Dedifferentiated amniotic fluid mesenchymal stem cell (primary cell): Measurements from ENCODE around the gene CNTNAP4.

ENCODE experiments used
- DNase-seq: peaks from one replicate; pipeline ENCODE4 v3.0.0-alpha.2; 2016; ENCODE audit errors: extremely low spot score

The CNTNAP4 gene

DNA sequence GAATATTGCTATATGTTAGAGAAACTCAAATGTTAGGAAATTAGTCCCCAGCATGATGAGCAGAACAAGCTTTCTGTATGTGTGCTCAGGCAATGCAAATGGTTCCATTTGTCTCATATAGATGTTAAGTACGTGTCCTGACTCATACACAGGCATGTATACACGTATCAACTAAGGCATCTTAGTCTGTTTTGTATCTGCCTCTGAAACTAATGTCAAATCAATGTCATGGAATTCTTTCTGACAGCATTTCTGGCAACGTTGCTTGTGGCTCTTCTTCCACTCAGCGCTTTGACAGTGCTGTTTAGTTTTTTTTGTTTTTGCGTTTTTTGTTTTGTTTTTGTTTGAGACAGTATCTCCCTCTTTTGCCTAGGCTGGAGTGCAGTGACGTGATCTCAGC is 111.9 kb downstream of the CNTNAP4 start:
- no peak for DNase-seq

DNA sequence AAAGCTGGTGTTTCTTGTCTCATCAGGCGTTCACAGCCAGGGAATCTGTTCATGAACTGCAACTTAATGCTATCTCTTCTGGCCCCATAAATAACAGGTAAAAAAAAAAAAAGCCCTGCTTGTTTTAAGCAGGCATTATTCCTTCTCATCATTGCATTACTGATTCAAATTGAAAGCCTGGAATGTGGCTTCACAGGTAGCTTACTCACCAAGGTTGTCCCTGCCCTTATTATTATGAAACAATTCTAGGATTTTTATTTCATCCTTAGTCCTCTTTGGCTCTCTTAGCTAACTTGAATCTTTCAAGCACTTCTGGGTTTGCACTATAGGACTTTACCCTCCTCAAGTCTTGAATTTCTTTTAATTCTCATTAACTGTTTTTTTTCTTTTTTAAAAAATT is 113.3 kb downstream of the CNTNAP4 start:
- no peak for DNase-seq

DNA sequence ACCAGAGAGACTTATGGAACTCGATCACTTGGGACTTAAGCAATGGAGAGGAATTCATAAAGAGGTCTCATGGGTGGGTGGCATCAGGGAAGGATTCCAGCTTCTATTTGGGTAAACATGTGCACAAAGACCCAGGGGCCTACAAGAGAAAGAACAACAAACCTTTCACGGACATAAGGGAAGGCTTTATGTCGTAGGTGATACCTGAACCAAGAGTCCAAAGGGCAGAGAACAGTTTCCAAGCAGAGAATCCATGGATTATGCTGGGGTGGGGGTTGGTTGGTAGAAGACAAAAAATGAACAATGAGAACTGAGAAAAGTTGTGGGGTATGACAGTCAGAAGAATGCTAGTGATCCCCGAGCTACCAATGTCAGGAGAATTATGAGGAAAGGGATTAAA is 119.8 kb downstream of the CNTNAP4 start:
- no peak for DNase-seq

DNA sequence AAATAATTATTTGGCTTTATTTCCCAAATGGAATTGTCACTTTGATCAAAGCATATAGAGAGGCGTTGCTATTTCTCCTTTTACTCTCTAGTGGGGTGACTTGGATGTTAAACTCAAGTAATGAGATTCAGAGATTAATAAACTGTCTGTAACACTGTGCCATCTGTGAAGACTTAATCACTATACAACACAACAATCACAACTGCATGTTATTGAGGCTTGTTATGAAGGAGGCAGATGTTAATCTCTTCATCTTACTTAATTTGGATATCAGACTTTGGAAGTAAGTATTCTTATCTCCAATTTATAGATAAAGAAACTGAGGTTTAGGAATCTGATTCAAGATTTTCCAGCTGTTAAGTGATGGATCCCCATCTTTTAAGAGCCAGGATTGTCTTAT is 132.5 kb downstream of the CNTNAP4 start:
- DNase-seq = no peak

DNA sequence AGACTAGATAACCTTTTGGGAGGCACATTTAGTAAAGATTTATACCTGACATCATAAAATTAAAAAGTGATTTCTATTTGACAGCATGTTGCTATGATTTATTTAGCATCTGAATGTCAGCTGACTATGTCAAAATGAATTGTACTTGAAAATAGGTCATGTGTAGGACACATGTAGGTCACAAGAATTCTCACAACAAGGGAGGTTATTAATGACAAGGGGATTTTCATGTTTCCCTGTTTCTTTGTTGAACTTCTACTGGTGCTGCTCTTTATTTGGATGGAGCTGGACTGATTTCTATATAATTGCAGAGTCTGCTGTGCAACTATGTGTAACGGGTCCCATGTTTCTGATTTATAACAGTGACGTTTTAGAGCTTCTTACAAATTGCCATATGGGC is 144.4 kb downstream of the CNTNAP4 start:
- DNase-seq = no peak

DNA sequence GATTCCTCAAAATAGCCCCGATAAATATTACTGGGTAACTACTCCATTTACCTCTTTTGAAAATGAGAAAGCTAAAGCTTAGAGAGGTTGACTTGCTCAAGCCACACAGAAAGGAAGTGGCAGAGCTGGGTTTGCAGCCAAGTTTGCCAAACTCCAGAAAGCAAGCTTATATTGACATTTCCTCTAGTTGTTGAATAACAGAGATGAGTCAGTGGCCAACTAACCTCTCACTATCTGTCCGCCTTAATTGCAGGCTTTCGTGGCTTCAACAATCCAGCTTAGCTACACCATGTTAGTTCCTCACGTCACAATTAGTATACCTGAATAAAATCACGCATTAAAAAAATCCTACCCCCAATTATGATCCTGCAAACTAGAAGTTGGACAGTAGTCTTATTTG is 151.7 kb downstream of the CNTNAP4 start:
- DNase-seq = no peak

DNA sequence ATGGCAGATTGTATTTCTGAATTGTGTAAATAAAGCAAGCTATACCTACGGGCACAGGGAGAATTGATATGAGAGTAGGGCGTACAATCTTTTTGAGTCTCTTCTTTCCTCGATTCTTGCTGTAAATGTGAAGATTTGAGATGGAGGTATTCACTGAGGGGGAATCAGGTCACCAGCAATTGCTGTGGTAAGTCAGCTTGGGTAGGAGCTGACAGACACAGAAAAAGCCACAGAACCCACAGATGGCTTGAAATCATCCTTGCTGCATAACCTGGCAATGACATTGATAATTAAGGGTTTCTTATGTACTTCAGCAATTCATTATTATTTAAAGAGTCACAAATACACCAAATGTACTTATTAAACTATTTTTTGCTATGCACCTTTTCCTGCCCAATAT is 164.2 kb downstream of the CNTNAP4 start:
- DNase-seq = no peak

DNA sequence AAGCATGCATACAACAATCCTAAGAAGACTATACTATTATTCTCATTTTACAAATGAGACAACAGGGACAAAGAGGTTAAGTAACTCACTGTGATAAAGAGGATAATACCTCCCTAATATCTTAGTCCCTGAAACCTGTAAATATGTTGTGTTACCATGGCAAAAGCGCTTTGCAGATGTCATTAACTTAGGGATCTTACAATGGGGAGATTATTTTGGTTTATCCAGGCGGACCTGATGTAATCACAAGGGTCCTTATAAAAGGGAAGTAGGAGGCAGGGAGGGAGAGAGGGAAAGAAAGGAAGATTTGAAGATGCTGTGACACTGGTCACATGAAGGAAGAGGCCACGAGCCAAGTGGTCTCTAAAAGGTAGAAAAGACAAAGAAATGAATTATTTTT is 164.7 kb downstream of the CNTNAP4 start:
- DNase-seq = no peak

DNA sequence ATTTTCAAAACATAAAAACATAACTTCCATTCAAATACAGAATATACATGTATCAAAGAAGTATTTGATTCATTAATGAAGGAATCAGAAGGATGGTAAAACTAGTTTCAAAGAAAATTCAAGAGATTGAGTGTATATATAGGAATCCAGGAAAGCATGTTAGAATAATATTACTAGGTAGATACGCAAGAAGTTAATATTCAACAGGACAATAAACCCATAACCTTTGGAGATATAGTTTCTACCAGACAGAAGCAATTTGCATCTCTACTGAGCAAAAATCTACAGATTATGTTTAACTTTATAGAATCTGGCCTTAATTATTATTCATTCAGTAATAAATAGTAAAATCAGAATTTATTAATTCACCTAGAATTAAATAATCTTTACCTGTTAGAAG is 166.8 kb downstream of the CNTNAP4 start:
- no peak for DNase-seq

DNA sequence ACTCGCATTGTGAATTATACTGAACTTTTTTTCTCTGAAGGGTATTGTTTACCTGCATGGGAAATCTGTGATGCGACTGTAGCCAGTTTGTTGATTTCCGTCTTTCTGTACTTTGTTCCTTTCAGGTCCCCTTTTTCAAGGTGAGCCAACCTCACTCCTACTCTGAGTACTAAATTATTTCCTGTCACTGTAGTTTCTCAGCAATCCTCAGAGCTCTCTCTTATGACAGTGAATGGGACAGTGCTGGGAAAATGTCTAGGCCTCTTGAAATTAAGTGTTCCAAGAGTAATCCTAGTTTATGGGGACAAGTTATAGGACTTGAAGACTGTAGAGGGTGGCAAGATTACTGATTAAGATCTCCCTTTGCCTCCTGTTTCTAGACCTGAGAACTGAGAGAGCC is 167.6 kb downstream of the CNTNAP4 start:
- no peak for DNase-seq

DNA sequence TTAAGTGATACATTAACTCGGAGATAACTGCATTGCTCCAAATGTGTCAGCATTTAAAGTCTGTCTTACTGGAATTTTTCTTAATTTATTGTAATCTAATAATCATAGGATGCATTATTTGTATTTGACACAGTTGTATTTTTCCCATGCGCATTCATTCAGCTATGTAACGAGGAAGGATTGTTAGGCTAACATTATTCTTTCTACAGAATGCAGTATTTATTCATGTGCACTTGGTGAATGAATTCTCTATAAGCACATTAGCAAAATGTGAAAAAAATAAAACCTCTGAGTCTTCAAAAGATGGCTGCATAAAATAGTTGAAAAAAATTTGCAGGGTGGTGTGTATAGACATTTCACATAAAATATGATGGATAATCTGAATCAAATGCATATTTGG is 168.6 kb downstream of the CNTNAP4 start:
- DNase-seq = no peak

DNA sequence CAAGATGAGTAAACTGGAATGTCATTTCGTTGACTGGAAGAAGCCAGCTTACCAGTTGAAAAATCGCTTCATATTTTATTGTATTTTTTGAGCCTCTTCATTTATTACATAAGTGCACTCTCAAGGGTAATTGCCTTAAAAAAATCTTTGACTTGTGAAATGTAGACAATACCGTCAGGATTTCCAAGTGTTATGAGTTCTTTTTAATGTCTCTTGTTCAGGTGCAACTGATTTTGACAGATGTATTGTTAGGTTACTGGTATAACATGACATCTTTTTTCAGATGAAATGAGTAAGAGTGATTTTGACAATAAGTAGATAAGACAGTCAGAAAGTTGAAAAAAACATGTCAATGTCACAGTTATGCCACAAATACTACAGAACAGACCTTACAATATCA is 169.1 kb downstream of the CNTNAP4 start:
- DNase-seq = no peak

DNA sequence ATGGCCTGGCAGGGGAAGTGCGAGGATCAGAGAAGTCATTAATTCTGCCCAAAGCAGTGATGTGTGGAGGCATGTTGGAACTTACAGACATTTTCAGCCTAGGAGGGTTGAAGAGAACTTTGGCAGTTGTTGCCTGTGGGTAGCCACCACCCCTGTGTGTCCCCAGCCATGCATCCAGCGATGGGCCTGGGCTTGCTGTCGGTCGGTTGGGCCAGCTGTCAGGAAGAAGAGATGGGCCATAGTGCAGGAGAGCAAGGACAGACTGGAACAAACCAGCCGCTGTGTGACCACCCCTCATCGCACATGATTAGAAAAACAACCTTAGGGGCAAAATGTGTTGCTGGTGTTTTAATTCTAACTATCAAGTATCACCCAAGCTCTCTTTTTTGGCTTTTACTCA is 173.7 kb downstream of the CNTNAP4 start:
- no peak for DNase-seq

DNA sequence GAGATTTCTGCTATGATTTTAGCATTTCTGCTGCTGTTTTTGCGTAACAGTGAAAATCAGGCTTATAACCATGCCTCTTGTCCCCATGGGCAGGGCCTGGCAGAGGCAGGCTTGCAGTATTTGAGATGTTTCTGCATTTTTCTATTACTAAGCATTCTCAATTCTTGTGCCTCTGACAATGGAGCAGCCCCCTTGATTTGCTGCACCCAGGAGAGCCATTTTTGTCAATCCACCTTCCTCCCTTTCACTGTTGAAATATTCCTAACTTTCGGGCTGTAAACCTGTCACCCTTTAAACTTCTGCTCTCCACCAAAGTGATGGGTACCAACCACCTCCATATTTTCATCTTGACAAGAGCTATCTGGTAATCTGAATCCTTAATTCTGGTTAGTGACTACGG is 178.1 kb downstream of the CNTNAP4 start:
- no peak for DNase-seq

DNA sequence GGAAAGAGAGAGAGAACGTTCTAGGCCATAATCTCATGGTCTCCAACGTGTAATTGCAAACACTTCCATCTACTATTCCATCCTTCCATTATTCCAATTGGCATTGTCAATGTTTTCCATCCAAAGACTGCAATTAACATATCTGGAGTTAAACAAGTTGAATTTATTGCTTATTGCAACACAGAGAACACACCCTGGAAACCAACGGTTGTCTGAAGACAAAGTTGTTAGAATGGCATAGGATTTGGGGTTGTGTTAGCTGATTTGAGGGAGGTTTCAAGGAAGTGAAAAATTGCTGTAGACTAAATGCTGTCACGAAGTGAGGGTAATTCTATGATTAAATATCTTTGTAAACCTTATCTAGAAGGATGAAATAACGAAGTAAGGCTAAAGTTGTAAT is 178.8 kb downstream of the CNTNAP4 start:
- no peak for DNase-seq

DNA sequence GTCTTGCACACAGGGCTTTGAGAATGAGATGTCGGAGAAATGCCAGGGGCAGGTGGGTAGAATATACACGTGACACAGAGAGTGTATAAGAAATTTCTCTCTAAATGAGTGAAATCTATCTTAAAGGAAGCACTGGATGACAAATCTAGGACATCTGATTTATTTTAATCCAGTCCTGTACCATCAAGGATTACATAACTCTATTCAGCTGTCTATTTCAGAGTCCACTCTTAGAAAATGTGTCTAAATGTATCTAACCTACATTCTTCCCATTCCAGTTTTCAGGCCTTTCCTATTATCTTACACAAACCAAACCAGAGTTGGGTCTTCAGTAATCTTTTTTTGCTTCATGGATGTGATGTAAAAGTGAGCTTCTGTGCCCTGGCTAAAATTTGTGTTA is 181.9 kb downstream of the CNTNAP4 start:
- DNase-seq = no peak

DNA sequence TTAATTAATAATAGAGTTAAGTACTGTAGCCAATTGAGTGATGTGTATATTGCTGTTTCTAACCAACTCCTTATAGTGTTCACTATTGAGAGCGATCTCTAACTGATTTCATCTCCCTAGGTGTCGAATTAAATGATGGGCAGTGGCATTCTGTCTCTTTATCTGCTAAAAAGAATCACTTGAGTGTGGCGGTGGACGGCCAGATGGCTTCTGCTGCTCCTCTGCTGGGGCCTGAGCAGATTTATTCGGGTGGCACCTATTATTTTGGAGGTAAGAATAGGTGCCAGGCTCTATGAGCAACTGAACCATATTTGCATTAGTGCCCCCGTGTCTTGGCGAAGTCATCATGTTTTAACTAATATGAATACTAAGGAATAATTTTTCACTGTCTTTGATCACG is 184.6 kb downstream of the CNTNAP4 start:
- DNase-seq = no peak

DNA sequence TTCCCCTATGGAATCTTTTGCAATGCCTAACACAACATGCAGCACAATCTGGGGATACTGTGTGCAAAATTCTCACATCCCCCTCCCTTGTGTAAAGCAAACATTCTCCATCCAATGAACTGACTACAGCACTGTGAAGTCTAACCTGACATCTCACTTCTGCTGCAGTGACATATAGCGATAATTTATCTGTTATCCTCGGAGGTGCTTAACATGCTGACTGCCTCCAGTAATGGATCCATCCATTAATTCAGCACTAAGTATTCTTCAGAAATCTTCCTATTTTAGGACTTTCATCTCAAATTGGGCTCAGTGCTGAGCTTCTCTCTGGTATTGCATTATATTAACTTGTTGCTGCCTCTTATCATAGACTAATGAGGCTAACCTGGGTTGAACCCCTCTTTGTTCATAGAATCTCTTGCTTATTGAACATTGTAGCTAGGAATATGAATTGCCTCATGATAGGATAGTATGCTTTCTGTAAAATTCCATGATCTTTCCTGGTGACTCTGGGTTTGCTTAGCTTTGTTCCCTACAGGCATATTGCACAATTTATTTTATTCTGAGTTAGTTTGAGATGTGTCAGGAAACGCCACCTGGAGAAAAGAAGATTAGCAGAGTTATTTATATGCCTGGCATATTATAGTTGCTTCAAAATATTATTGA is 187.9 kb downstream of the CNTNAP4 start:
- DNase-seq = no peak

DNA sequence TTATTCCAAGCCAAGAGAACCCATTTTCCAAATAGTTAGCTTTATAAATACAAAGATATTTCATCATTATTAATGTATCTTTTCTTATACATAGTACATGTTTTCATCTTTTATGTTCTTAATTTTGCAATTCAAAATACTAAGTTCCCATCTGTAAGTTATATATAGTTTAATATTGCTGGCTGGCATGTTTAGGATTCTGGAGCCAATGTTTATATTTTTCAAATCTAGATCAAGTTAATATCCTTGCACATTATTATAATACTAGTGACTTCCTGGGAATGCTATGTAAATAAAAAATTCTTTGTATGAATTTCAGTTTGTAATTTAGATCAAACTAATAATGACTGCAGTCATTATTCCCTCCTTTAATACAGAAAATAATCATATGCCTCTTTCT is 189.7 kb downstream of the CNTNAP4 start:
- no peak for DNase-seq

DNA sequence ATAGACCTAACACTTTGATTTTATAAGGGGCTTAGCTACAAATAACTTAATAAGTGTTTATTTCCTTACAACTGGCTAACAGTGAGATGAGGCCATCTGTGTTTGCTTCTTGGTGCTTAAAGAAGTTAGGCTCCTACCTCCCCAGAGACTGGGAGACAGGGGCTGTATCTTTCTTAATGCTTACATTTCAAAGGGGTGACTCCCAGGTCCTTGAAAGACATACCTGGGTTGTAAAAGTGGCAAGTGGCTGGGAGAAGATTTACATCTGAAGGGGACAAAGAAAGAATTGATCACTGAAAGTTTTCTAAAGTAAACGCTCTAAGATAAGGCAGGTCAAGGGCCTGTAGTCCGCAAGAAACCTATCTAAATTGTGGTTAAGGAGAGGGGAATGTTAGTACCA is 196.8 kb downstream of the CNTNAP4 start:
- DNase-seq = no peak

DNA sequence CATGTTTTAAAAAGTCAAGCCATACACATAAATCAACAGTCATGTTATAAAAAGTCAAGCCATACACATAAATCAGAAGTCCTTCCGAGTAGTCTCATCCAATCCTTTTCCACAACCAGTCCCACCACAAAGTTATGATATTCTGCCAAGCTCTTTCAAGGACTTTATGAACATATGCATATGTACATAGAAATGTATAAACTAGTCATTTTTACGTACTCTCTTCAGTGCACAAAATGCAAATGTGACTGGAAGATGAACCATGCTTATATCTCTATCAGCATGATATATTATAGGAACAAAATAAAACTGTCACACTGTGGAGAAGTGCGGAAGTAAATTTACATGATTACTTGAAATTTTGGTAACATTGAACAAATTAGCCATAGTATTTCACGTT is 200.9 kb downstream of the CNTNAP4 start:
- DNase-seq = no peak

DNA sequence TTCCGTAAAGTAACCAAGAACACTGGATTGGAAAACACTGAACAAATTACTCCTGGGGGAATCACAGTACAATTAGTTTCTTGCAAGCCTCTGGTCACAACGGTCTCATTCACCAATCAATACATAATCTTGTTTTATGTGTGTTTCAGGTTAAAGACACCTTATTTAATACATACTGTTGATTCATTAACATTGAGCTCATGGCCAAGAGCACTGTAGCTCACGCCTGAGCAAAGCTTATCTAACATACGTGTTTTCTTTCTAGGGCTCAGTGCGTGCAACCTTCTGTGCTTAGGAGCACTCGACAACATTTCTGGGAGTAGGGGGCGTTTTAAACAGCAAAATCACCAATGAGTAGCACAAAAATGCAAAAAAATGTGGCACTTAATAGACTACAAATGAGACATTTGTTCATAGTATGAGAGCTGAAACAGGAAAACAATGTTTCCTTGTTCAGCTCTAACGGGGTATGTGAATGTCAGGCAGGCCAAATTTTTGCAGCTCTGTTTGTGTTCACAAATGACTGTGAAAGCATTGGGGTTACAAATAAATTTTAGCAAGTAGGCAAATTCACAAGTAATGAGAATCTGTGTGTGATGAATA is 206.2 kb downstream of the CNTNAP4 start:
- DNase-seq = no peak

DNA sequence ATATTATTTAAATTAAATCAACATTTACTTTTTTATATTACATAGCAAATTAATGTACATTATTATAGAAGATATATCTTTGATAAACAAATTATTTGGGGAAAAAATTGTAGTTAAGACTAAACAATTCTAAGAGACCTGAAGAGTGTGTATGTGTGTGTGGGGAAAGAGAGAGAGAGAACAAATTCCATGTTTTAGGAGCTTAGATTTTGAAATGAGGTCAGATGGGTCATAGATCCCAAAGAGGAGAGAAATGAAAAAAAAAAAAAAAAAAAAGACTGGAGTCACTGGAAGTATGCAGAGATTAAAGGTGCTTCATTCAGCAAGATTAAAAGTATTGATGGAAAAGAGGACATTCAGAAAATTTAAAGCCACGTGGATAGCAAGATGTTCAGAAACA is 206.8 kb downstream of the CNTNAP4 start:
- DNase-seq = no peak

DNA sequence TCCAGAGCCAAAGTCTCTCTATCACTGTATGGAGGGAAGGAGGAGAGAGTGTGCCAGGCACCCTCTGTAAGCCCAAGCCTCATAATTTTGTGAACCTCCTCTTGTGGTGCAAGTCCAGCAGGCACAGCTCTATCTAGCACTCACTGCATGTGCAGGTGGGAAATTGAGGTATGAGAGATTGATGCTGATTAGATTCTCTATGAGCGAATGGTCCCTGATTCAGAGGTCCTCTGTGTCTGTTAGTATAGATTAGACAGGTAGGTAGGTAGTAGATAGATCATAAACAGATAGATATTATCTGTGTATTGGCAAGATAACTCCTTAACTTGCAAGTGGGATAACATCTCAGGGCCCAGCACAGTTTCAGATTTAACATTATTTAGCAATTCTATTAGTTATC is 209.5 kb downstream of the CNTNAP4 start:
- DNase-seq = no peak
